ENCODE measurements around the gene SUMO2. TPM values are rescaled to one million over a fixed set of nuclear protein-coding genes. Genes with fewer than 3 reads are reported as not detected.
A peak's percentile ranks its signal among the peaks of the same experiment; 100 is the strongest.
"Not testable (repeated sequence)": the region's sequence is repeated elsewhere in the genome, so short reads cannot be mapped to it uniquely, and the experiment has no call there.

The SUMO2 gene
- total RNA-seq, 2 experiments from 2014 or later = 623 to 655 TPM

DNA sequence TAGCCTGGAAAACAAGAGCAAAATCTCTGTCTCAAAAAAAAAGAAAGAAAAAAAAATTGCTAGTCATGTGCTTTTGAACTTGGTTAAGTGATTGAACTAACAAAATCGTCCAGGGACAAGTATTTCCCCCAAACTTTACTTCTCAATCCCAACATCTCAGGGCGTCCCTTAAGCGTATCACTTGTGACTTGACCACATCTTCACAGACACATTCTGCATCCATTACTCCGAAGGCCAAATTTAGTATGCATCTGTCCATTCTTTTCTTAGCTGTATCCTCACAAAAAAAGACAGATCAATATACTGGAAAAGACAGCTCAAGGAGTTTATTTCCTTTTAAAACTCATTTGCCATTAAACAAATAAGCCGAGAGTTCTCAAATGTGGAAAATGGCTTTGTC, 22.5 kb downstream of the SUMO2 start:
- Mint-ChIP-seq H3K9me3 (no peaks in the 10 kb centered on the region), H3K27ac (no peak overlapping the region), H3K4me1 (peaks cover 7% of the 10 kb centered on the region), H3K4me3 (no peak overlapping the region), H3K27me3 (no peaks in the 10 kb centered on the region), H3K36me3 (peaks cover 10% of the 10 kb centered on the region)
- DNase-seq = no peak

DNA sequence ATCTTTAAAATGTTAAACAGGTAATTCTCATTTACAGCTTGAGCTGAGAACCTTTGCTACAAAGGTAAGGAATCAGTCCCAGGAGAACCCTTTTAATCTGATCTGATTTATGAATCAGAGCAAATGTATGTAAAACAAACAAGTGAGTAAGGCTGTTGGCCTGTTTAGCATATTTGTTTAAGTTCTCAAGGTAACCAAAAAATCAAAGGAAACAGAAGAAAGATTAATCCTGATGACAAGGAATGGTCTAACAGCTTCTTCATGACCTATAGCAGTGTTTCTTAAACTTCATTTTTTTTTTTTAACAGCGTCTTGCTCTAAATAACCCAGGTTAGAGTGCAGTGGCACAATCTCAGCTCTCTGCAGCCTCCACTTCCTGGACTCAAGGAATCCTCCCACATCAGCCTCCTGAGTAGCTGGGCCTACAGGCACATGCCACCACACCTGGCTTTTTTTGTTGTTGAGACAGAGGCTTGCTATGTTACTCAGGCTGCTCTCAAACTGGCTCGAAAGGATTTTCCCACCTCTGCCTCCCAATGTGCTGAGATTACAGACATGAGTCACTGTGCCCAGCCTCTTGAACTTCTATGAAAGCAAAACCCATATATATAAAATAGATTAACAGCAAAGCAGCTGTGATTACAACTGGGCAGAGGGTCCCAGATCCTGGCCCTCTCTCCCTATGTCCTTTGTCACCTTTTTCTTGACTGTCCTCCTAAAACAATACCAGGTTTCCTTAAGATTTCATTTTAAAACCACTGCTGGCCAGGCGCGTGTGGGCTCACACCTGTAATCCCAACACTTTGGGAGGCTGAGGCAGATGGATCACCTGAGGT, 23.3 kb downstream of the SUMO2 start:
- H3K9me3 Mint-ChIP-seq = no peaks in the 10 kb centered on the region
- no peak for DNase-seq
- no peak overlapping the region for H3K4me3 Mint-ChIP-seq
- peaks cover 8% of the 10 kb centered on the region for H3K36me3 Mint-ChIP-seq
- no peaks in the 10 kb centered on the region for H3K27me3 Mint-ChIP-seq
- peaks cover 15% of the 10 kb centered on the region for H3K4me1 Mint-ChIP-seq
- no peak overlapping the region for H3K27ac Mint-ChIP-seq

DNA sequence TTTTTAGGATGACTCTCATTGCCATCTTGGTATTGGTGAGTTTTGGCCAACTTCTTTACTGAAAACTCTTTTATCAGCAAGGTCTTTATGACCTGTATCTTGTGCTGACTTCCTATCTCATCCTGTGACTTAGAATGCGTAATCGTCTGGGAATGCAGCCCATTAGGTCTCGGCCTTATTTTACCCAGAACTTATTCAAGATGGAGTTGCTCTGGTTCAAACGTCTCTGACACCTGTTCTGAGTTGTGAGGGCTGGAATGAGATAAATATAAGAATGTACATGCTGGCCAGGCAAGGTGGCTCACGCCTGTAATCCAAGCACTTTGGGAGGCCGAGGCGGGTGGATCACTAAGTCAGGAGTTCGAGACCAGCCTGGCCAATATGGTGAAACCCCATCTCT, 24.3 kb downstream of the SUMO2 start:
- H3K27ac Mint-ChIP-seq, H3K4me3 Mint-ChIP-seq, H3K9me3 Mint-ChIP-seq, H3K27me3 Mint-ChIP-seq, H3K36me3 Mint-ChIP-seq, DNase-seq: not testable (repeated sequence)
- H3K4me1 Mint-ChIP-seq = peaks cover 15% of the 10 kb centered on the region

DNA sequence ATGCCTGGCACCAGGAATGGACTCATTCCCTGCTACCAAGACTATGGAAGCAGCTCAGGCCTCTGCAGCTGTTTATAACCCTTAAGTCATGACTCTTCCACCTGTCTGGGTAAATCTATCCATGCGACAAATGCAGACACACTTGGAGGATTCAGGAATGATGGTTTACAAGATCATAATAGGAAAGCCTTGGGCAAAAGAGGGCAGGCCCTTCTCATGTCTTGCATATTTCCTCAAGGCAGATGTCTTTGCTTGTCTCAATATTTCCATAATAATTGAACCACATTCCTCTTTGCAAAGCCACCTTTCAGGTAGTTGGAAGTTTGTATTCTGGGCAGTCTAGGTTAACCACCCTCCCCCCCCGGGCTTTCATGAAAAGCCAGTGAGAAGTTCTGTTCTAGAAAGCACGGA, 27.6 kb downstream of the SUMO2 start:
- peaks cover 28% of the 10 kb centered on the region for H3K4me1 Mint-ChIP-seq
- no peaks in the 10 kb centered on the region for H3K9me3 Mint-ChIP-seq
- no peak for DNase-seq
- H3K27me3 Mint-ChIP-seq = peaks cover 3% of the 10 kb centered on the region
- H3K4me3 Mint-ChIP-seq = no peak overlapping the region
- peaks cover 16% of the 10 kb centered on the region for H3K36me3 Mint-ChIP-seq
- peak overlapping the region; percentile 60 for H3K27ac Mint-ChIP-seq

DNA sequence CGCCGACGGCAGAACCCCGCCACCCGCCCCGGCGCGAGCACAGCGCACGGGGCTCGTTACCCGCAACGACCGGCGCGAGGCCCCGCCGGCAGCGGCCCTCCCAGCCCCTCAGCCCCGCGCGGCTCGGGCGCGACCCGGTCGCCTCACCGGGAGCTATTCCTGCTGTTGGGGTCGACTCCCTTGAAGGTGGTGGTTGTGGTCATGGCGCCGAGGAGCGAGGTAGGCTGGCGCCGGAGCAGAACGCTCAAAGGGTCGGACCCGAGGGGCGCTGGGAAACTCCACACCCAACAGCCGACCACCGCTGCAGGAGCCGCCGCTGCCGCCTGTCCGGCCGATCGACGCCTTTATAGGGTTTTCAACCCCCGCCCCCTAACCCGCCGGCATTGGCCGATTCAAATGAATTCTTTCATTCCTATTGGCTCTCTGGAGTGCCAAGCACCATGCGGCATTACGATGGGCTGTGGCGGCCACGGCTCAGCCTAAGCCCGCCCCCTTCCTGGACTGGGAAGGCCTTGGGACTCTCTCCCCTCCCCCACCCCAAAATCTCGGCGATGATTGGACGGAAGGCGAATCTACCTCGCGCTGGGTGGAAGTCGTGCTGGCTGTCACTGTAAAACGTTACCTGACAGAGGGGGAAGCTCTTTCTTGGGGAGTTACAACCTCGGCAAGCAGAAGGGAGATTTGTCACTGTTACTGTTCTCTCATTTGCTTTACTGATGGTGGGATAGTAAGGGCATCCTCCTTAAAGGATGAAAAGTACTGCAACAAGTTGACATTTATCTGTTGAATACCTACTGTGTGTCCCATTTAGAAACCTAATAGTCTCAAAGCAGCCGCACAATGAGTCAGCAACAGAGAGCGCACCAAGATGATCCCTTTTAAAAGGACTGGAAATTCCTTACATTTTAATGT, 28.3 kb downstream of the SUMO2 start, which contains the start of gene JPT1:
Gene JPT1, minus strand, starts transcription at position 318 of the 912 bp plus-strand sequence. Its CDS starts 115 bp downstream, at position 203.
- peak; percentile 97 for DNase-seq
- peaks cover 31% of the 10 kb centered on the region for H3K4me1 Mint-ChIP-seq
- H3K27me3 Mint-ChIP-seq = peaks cover 3% of the 10 kb centered on the region
- peak within 1 kb of the TSS; percentile 88 for H3K27ac Mint-ChIP-seq
- no peaks in the 10 kb centered on the region for H3K9me3 Mint-ChIP-seq
- H3K36me3 Mint-ChIP-seq = peaks cover 16% of the 10 kb centered on the region
- peak within 1 kb of the TSS; percentile 95 for H3K4me3 Mint-ChIP-seq

DNA sequence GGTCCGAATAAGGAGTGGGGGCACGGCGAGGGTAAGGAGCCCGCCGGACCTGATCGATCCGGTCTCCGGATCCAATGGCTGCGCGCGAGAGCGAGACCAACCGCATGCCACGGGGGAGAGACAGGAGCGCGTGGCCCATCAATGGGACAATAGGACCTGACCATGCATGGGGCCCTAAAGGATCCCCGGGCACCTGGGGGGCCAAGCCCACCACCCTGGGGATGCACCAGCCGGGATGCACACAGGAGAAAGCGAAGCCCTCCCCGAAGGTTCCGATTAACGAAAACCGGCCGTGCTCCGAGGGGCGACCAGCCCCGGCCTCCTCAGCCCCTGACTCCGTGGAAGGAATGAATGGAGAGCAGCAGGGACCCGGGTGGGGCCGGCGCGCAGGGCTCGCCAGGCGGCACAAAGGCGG, 29.0 kb downstream of the SUMO2 start:
- Mint-ChIP-seq H3K27me3 (peaks cover 3% of the 10 kb centered on the region), H3K4me3 (peak overlapping the region; percentile 95), H3K27ac (peak overlapping the region; percentile 88), H3K4me1 (peaks cover 29% of the 10 kb centered on the region), H3K9me3 (no peaks in the 10 kb centered on the region), H3K36me3 (peaks cover 16% of the 10 kb centered on the region)
- DNase-seq = peak; percentile 46

DNA sequence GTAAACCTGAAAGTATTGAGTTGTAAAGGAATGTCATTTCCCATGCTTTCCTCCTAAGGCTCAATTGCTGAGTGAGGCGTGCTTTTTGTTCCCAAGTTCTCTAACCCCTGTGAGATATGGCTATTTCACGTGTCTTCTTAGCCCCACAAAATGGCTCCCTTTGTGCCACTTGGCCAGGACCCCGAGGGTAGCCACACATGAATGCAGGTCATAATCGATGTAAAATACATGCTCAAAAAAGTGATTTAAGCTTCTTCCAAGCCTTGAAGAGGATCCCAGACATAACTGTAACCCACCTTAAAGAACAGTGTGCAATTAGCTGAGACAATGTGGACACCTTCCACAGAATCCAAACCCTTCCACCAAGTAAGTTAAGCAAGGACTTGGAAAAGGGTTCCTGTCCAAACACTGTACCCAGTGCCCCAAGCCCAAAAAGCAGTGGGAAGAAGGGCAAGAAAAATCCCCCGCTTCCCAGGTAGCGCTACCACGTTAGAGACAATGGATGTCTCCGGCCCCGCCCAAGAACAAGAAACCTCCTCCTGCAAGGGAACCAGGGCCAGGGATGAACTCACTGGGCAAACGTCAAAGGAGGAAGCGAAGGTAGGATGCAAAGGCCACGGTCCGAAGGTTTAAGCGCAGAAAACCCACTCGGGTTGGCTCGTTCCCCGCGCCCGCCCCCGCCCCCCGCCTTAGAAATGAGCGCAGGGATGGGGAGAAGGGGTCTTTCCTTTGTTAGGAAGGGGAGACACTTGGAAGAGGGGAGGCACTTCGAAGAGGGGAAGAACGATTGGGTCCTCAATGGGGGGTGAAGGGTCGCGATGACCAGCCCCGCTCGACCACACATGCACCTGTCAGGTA, 29.6 kb downstream of the SUMO2 start:
- peak overlapping the region; percentile 88 for H3K27ac Mint-ChIP-seq
- H3K36me3 Mint-ChIP-seq = peaks cover 23% of the 10 kb centered on the region
- DNase-seq = peak; percentile 26
- peaks cover 3% of the 10 kb centered on the region for H3K27me3 Mint-ChIP-seq
- H3K4me1 Mint-ChIP-seq = peaks cover 29% of the 10 kb centered on the region
- peak overlapping the region; percentile 95 for H3K4me3 Mint-ChIP-seq
- H3K9me3 Mint-ChIP-seq = no peaks in the 10 kb centered on the region

DNA sequence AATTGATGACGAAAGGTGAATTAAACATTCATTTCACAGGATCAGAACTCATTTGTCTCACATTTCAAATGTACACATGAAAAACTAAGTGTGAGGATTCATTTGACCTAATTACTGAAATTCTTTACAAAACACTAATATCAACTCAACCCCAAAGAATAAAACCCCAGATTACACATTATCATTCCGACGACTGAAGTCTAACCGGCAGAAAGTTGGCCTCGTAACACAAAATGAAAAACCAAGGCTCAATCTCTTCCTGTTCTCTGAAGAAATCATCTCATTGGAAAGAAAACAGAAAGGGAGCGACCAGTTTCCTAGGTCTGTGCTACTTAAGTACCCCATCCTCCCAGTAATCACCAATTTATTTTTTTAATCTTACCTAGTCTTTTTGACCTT, 30.2 kb downstream of the SUMO2 start:
- H3K9me3 Mint-ChIP-seq = no peaks in the 10 kb centered on the region
- H3K36me3 Mint-ChIP-seq = peaks cover 27% of the 10 kb centered on the region
- H3K27me3 Mint-ChIP-seq = peaks cover 3% of the 10 kb centered on the region
- H3K27ac Mint-ChIP-seq = peak overlapping the region; percentile 54
- peak overlapping the region; percentile 95 for H3K4me3 Mint-ChIP-seq
- no peak for DNase-seq
- H3K4me1 Mint-ChIP-seq = peaks cover 29% of the 10 kb centered on the region

DNA sequence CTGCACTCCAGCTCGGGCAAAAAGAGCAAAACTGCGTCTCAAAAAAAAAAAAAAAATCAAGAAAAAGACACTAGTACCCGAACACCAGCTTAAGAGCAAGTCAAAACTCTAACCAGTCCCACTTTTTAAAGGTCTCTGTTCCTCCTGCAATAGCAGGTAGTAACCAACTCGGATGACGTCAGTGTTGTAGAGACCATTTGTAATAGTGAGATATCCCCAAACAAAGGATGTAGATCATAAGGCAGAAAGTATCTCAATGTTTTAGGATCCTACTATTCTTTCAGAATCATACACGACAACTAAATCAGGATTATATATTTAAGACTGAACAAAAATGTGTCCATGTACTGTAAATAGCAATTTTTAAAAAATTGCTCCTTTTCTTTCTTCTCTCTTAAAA, 30.8 kb downstream of the SUMO2 start:
- H3K36me3 Mint-ChIP-seq = peaks cover 33% of the 10 kb centered on the region

DNA sequence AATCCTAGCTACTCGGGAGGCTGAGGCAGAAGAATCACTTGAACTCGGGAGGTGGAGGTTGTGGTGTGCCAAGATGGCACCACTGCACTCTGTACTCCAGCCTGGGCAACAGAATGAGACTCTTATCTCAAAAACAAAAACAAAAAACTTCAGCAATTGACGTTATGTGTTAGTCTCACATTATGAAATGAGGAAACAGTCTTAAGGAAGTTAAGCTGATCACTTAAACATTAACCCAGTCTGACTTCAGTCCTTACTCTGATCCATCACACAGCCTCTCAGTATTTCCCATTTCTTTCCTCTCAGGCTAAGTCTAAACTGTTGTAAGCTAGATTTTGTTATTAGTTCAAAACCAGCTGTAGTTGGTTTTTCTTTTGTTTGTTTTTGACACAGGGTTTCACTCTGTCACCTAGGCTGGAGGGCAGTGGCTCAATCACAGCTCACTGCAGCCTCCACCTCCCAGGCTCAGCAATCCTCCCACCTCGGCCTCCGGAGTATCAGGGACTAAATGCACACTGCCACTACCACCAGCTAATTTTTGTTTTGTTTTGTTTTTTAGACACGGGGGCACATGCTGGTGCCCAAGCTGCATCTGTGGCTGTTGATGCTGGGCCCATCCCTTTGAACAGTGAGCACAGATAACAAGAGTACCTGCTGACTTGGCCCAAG, 34.7 kb downstream of the SUMO2 start:
- Mint-ChIP-seq H3K4me3 (no peak overlapping the region), H3K27me3 (no peaks in the 10 kb centered on the region), H3K36me3 (peaks cover 46% of the 10 kb centered on the region), H3K4me1 (peaks cover 16% of the 10 kb centered on the region), H3K9me3 (no peaks in the 10 kb centered on the region), H3K27ac (peak overlapping the region; percentile 18)
- DNase-seq = no peak

More for the DNA sequence above, 30.8 kb downstream of the SUMO2 start:
- H3K27ac Mint-ChIP-seq = no peak overlapping the region
- H3K4me1 Mint-ChIP-seq = peaks cover 29% of the 10 kb centered on the region
- no peaks in the 10 kb centered on the region for H3K9me3 Mint-ChIP-seq
- no peak for DNase-seq
- peaks cover 3% of the 10 kb centered on the region for H3K27me3 Mint-ChIP-seq
- peak overlapping the region; percentile 95 for H3K4me3 Mint-ChIP-seq

DNA sequence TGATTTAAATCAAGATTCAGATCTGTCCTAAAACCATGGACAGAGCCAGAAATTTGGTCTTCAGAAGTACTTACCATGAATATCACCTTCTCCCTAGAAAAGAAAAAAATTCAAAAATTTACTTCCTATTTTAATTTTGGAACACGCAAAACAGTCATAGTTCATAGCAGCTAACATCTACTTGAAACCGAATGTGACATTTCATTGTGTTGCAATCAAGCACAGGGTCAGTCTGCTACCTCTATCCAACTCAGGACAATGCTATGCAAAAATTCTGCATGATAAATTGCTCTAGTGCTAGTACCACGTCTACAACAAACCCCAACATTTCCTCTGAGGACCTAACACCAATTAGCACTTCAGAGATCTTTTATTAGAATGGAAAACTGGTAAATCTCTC, 36.2 kb downstream of the SUMO2 start:
- H3K4me1 Mint-ChIP-seq = peaks cover 3% of the 10 kb centered on the region
- H3K4me3 Mint-ChIP-seq = no peak overlapping the region
- H3K27me3 Mint-ChIP-seq = no peaks in the 10 kb centered on the region
- no peak for DNase-seq
- no peak overlapping the region for H3K27ac Mint-ChIP-seq
- peaks cover 35% of the 10 kb centered on the region for H3K36me3 Mint-ChIP-seq
- H3K9me3 Mint-ChIP-seq = no peaks in the 10 kb centered on the region

DNA sequence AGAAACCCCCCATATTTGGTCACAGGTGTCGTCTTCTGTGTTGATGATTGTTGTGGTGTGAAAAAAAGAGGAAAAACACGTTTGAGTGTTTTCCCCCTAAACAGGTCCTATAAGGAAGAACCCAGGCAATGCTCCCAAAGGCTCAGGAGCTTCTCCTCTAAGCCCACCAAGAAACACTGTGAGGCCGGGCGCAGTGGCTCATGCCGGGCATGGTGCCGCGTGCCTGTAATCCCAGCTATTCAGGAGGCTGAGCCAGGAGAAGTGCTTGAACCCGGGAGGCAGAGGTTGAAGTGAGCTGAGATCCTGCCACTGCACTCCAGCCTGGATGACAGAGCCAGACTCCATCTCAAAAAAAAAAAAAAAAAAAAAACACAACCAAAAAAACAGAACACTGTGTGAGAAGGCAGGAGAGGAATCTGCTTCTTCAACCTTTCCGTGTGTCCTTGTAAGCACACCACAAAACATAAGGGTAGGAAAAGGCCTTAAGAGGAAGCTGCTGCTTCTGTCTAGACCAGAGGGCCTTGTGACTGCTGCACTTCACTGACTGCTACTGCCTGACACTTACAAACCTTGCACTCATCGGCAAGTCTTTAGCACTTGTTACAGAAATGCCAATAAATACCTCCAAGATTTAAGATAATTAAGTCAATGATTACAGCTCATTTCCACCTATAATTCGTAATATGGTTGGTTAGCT, 37.8 kb downstream of the SUMO2 start:
- DNase-seq = no peak
- Mint-ChIP-seq H3K27me3 (no peaks in the 10 kb centered on the region), H3K27ac (no peak overlapping the region), H3K4me3 (no peak overlapping the region), H3K4me1 (peaks cover 6% of the 10 kb centered on the region), H3K36me3 (peaks cover 47% of the 10 kb centered on the region), H3K9me3 (no peaks in the 10 kb centered on the region)

DNA sequence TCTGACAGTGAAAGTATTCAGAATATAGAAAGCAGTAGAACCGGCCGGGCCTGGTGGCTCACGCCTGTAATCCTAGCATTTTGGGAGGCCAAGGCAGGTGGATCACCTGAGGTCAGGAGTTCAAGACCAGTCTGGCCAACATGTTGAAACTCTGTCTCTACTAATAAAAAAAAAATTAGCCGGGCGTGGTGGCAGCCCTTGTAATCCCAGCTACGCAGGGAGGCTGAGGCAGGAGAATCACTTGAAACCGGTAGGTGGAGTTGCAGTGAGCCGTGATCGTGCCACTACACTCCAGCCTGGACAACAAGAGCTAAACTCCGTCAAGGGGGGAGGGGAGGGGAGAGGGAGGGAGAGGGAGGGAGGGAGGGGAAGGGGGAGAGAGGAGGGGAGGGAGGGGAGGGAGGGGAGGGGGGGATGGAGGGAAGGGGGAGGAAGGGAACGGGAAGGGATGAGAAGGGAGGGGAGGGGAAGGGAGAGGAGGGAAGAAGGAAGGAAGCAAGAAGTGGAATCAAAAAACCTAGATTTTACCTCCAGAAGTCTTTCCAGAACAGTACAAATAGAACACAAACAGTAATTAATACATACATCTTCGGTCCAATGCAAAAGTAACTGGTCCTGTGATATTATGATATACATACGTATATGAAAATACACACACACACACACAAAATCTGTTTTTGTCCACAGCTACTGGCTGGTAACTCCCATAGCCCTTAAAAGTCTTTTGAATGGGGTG, 40.4 kb downstream of the SUMO2 start:
- DNase-seq = no peak
- H3K4me1 Mint-ChIP-seq = peaks cover 3% of the 10 kb centered on the region
- H3K4me3 Mint-ChIP-seq = no peak overlapping the region
- H3K27me3 Mint-ChIP-seq = no peaks in the 10 kb centered on the region
- no peak overlapping the region for H3K27ac Mint-ChIP-seq
- no peaks in the 10 kb centered on the region for H3K9me3 Mint-ChIP-seq
- H3K36me3 Mint-ChIP-seq = peaks cover 38% of the 10 kb centered on the region

Measured in activated naive CD8-positive, alpha-beta T cell treated with anti-CD3 and anti-CD28 coated beads for 36 hours (primary cell).